GM18861 (cell line): Measurements from ENCODE around the gene OR2A7.
A peak's percentile ranks its signal among the peaks of the same experiment; 100 is the strongest.
"Not testable (repeated sequence)": the region's sequence is repeated elsewhere in the genome, so short reads cannot be mapped to it uniquely, and the experiment has no call there.

ENCODE experiments used
- ATAC-seq: cut with Tn5 transposase; IDR thresholded peaks from one replicate; pipeline ENCODE4 v1.9.1; 2021; ENCODE audit not compliant: unreplicated experiment

OR2A7 gene

GRCh38 chr7:144264692-144265091, at the start of gene OR2A7:
TSS of gene OR2A7 (minus strand) at chr7:144264792. CDS start at chr7:144259628, 5,164 bp downstream.
- ATAC-seq = not testable (repeated sequence)

- ATAC-seq = not testable (repeated sequence)
These were observed 47.4 kb upstream of the OR2A7 start, which contains the start of gene OR2A1 for GRCh38 chr7:144311872-144312469. TSS of gene OR2A1 (plus strand) at chr7:144312419. CDS start at chr7:144318125, 5,706 bp downstream.

- not testable (repeated sequence) for ATAC-seq
These were observed 46.6 kb upstream of the OR2A7 start for GRCh38 chr7:144311218-144311617.

- ATAC-seq = not testable (repeated sequence)
These were observed 45.1 kb upstream of the OR2A7 start for GRCh38 chr7:144309702-144310101.

- ATAC-seq = not testable (repeated sequence)
These were observed 40.6 kb upstream of the OR2A7 start for GRCh38 chr7:144305156-144305555.

GRCh38 chr7:144303607-144304006, 39.0 kb upstream of the OR2A7 start:
- ATAC-seq = not testable (repeated sequence)

- not testable (repeated sequence) for ATAC-seq
These were observed 38.1 kb upstream of the OR2A7 start for GRCh38 chr7:144302578-144303303.

- peak; percentile 52 for ATAC-seq
These were observed 29.4 kb upstream of the OR2A7 start for GRCh38 chr7:144293794-144294499.

- not testable (repeated sequence) for ATAC-seq
These were observed 28.0 kb upstream of the OR2A7 start for GRCh38 chr7:144292384-144293161.

GRCh38 chr7:144291607-144292006, 27.0 kb upstream of the OR2A7 start:
- not testable (repeated sequence) for ATAC-seq

GRCh38 chr7:144287171-144287784, 22.7 kb upstream of the OR2A7 start:
- ATAC-seq = not testable (repeated sequence)

GRCh38 chr7:144283716-144284115, 19.1 kb upstream of the OR2A7 start:
- ATAC-seq = not testable (repeated sequence)

GRCh38 chr7:144282490-144282889, 17.9 kb upstream of the OR2A7 start:
- not testable (repeated sequence) for ATAC-seq

GRCh38 chr7:144281981-144282380, 17.4 kb upstream of the OR2A7 start:
- not testable (repeated sequence) for ATAC-seq

GRCh38 chr7:144280010-144280409, 15.4 kb upstream of the OR2A7 start:
- not testable (repeated sequence) for ATAC-seq

- not testable (repeated sequence) for ATAC-seq
These were observed 10.7 kb upstream of the OR2A7 start for GRCh38 chr7:144275281-144275680.

- not testable (repeated sequence) for ATAC-seq
These were observed 4.6 kb upstream of the OR2A7 start, which contains the start of gene CTAGE8 for GRCh38 chr7:144269188-144269587. TSS of gene CTAGE8 (minus strand) at chr7:144269288. CDS start at chr7:144269250, 38 bp downstream.

GRCh38 chr7:144262128-144262527, 2.5 kb downstream of the OR2A7 start:
- ATAC-seq = not testable (repeated sequence)

- ATAC-seq = not testable (repeated sequence)
These were observed 5.5 kb downstream of the OR2A7 start for GRCh38 chr7:144259067-144259466.

GRCh38 chr7:144256112-144256511, 8.5 kb downstream of the OR2A7 start:
- ATAC-seq = no peak
